H9 (cell line): ENCODE results near the gene OTP. TPM values are rescaled to one million over a fixed set of nuclear protein-coding genes. Genes with fewer than 3 reads are reported as not detected.

Source experiments
- DNase-seq: peaks from one replicate; pipeline ENCODE4 v3.0.0-alpha.2; 2017
- H2AFZ ChIP-seq: one replicate; pipeline ENCODE4 v1.6.1; 2013; ENCODE audit warnings: mild to moderate bottlenecking, low read length, control low read depth, moderate library complexity
- H2AK5ac ChIP-seq: 2 replicates; pipeline ENCODE4 v1.6.1; 2013; ENCODE audit warnings: low read length, control low read depth, mixed read lengths; ENCODE audit not compliant: insufficient read length
- H2BK120ac ChIP-seq: one replicate; pipeline ENCODE4 v1.6.1; 2013; ENCODE audit warnings: low read depth, mild to moderate bottlenecking, low read length, control low read depth, inconsistent platforms; ENCODE audit not compliant: poor library complexity, severe bottlenecking
- H2BK12ac ChIP-seq: 2 replicates; pipeline ENCODE4 v1.6.1; 2013; ENCODE audit warnings: low read length, control low read depth, mixed read lengths, low read depth; ENCODE audit not compliant: insufficient read length
- H2BK15ac ChIP-seq: 2 replicates; pipeline ENCODE4 v1.6.1; 2013; ENCODE audit warnings: low read depth, low read length, control low read depth
- H2BK20ac ChIP-seq: one replicate; pipeline ENCODE4 v1.6.1; 2013; ENCODE audit warnings: low read depth, mild to moderate bottlenecking, low read length, control low read depth, inconsistent platforms; ENCODE audit not compliant: poor library complexity, severe bottlenecking
- H2BK5ac ChIP-seq: 2 replicates; pipeline ENCODE4 v1.6.1; 2013; ENCODE audit warnings: low read length, control low read depth, mixed read lengths; ENCODE audit not compliant: insufficient read length
- H3K14ac ChIP-seq: 2 replicates; pipeline ENCODE4 v1.6.1; 2013; ENCODE audit warnings: low read length, control low read depth; ENCODE audit not compliant: insufficient read depth
- H3K18ac ChIP-seq: 2 replicates; pipeline ENCODE4 v1.6.1; 2013; ENCODE audit warnings: low read depth, mild to moderate bottlenecking, mixed read lengths, low read length, control low read depth; ENCODE audit not compliant: insufficient read length
- H3K23ac ChIP-seq: 2 replicates; pipeline ENCODE4 v1.6.1; 2013; ENCODE audit warnings: low read length, control low read depth, mixed read lengths, low read depth; ENCODE audit not compliant: insufficient read length
- H3K23me2 ChIP-seq: 2 replicates; pipeline ENCODE4 v1.6.1; 2013; ENCODE audit warnings: low read depth, mild to moderate bottlenecking, mixed read lengths, low read length, control low read depth; ENCODE audit not compliant: insufficient read length, poor library complexity, severe bottlenecking
- H3K27ac ChIP-seq: 2 replicates; pipeline ENCODE4 v1.5.1; 2013; ENCODE audit warnings: low read length, control low read depth, mixed read lengths, low read depth; ENCODE audit not compliant: insufficient read length
- H3K27me3 ChIP-seq: 2 replicates; pipeline ENCODE4 v1.6.1; 2013; ENCODE audit warnings: low read length, control low read depth, inconsistent platforms; ENCODE audit not compliant: insufficient read depth
- H3K4ac ChIP-seq: 2 replicates; pipeline ENCODE4 v1.6.1; 2013; ENCODE audit warnings: low read depth, mild to moderate bottlenecking, control low read depth, inconsistent platforms, low read length, moderate library complexity
- H3K4me1 ChIP-seq: 2 replicates; pipeline ENCODE4 v1.6.1; 2013; ENCODE audit warnings: low read length, control low read depth, inconsistent platforms; ENCODE audit not compliant: insufficient read depth
- H3K4me2 ChIP-seq: 2 replicates; pipeline ENCODE4 v1.6.1; 2013; ENCODE audit warnings: low read length, control low read depth, mixed read lengths; ENCODE audit not compliant: insufficient read length, insufficient read depth
- H3K56ac ChIP-seq: 2 replicates; pipeline ENCODE4 v1.6.1; 2013; ENCODE audit warnings: low read depth, mild to moderate bottlenecking, mixed read lengths, low read length, control low read depth; ENCODE audit not compliant: insufficient read length
- H3K79me1 ChIP-seq: 2 replicates; pipeline ENCODE4 v1.6.1; 2013; ENCODE audit warnings: low read depth, mild to moderate bottlenecking, moderate library complexity, low read length, control low read depth, inconsistent platforms; ENCODE audit not compliant: insufficient read depth, poor library complexity, severe bottlenecking
- H3K79me2 ChIP-seq: 2 replicates; pipeline ENCODE4 v1.6.1; 2013; ENCODE audit warnings: low read length, control low read depth, inconsistent platforms; ENCODE audit not compliant: insufficient read depth
- H3K9ac ChIP-seq: 2 replicates; pipeline ENCODE4 v1.6.1; 2013; ENCODE audit warnings: low read length, control low read depth, mixed read lengths; ENCODE audit not compliant: insufficient read length; ENCODE audit errors: extremely low read depth
- H3K9me3 ChIP-seq: one replicate; pipeline ENCODE4 v1.6.1; 2013; ENCODE audit warnings: low read depth, low read length, inconsistent platforms; ENCODE audit not compliant: control insufficient read depth
- H3T11ph ChIP-seq: one replicate; pipeline ENCODE4 v1.6.1; 2013; ENCODE audit warnings: mild to moderate bottlenecking, low read length, control low read depth, inconsistent platforms
- H4K20me1 ChIP-seq: one replicate; pipeline ENCODE4 v1.6.1; 2013; ENCODE audit not compliant: control insufficient read depth, insufficient read length, insufficient read depth
- H4K5ac ChIP-seq: 2 replicates; pipeline ENCODE4 v1.6.1; 2013; ENCODE audit warnings: low read depth, mild to moderate bottlenecking, mixed read lengths, low read length, control low read depth; ENCODE audit not compliant: insufficient read length
- H4K8ac ChIP-seq: replicated peaks from 2 replicates; pipeline ENCODE4 v1.6.1; 2013; ENCODE audit warnings: low read length, control low read depth, mixed read lengths, low read depth; ENCODE audit not compliant: insufficient read length
- H4K91ac ChIP-seq: 2 replicates; pipeline ENCODE4 v1.6.1; 2013; ENCODE audit warnings: low read depth, mild to moderate bottlenecking, moderate library complexity, mixed read lengths, low read length, control low read depth; ENCODE audit not compliant: insufficient read length
- H3K27ac Mint-ChIP-seq, 3 experiments: 2 replicates in 2 of 3; 3 replicates in 1 of 3; pipeline ENCODE4 v1.8.0; 2020 to 2021; ENCODE audit warnings: mixed read lengths in 3 of 3, mild to moderate bottlenecking in 1 of 3, moderate library complexity in 1 of 3
- H3K27me3 Mint-ChIP-seq: 2 replicates; pipeline ENCODE4 v1.8.0; 2021; ENCODE audit warnings: low read depth, mild to moderate bottlenecking, moderate library complexity, mixed read lengths
- H3K36me3 Mint-ChIP-seq, 3 experiments: 2 replicates in 2 of 3; 3 replicates in 1 of 3; pipeline ENCODE4 v1.8.0; 2020 to 2021; ENCODE audit warnings: low read depth in 3 of 3, mixed read lengths in 3 of 3; ENCODE audit not compliant: insufficient read depth in 1 of 3
- H3K4me1 Mint-ChIP-seq, 2 experiments: 2 replicates each; pipeline ENCODE4 v1.8.0; 2020; ENCODE audit warnings: mixed read lengths in 2 of 2
- H3K4me3 Mint-ChIP-seq, 2 experiments: 2 replicates in 1 of 2; 3 replicates in 1 of 2; pipeline ENCODE4 v1.8.0; 2020 to 2021; ENCODE audit warnings: mild to moderate bottlenecking in 2 of 2, mixed read lengths in 2 of 2, moderate library complexity in 1 of 2
- H3K9me3 Mint-ChIP-seq, 2 experiments: 2 replicates in 1 of 2; 3 replicates in 1 of 2; pipeline ENCODE4 v1.8.0; 2020; ENCODE audit warnings: mild to moderate bottlenecking in 2 of 2, mixed read lengths in 2 of 2, moderate library complexity in 1 of 2
- CTCF ChIP-seq: fragments of 200-600 bp; sonication (generic); conservative IDR thresholded peaks from 3 replicates; pipeline ENCODE4 v1.8.0; 2021; ENCODE audit warnings: antibody characterized with exemption, mild to moderate bottlenecking
- WGBS: extraction: QIAGEN DNeasy Blood & Tissue Kit; methylation state at CpG from one replicate; pipeline ENCODE4 v1.1.7; 2013; ENCODE audit warnings: missing lambda C conversion rate, low lambda C conversion rate, mixed read lengths; ENCODE audit not compliant: insufficient read length; ENCODE audit errors: extremely low coverage; 5-methylcytosine and 5-hydroxymethylcytosine counted together
- total RNA-seq: library from RNA; stranded (reverse); gene quantifications from 2 replicates; pipeline ENCODE4 v1.2.1, GENCODE V29; 2021

OTP gene
- total RNA-seq, 1 experiment from 2014 or later = not detected

- H3K4ac ChIP-seq = no peak overlapping the region
- no peak overlapping the region for H3K14ac ChIP-seq
- H3K56ac ChIP-seq = no peak overlapping the region
- no peak overlapping the region for H3K9ac ChIP-seq
- H2BK20ac ChIP-seq = no peak overlapping the region
- no peaks in the 10 kb centered on the region for H3K23me2 ChIP-seq
- H2AK5ac ChIP-seq = no peak overlapping the region
- no peaks in the 10 kb centered on the region for H3K79me2 ChIP-seq
- H4K91ac ChIP-seq = no peak overlapping the region
- no peaks in the 10 kb centered on the region for H3K4me1 ChIP-seq
- no peak overlapping the region for H3K4me3 Mint-ChIP-seq
- no peak overlapping the region for H2BK5ac ChIP-seq
- H3K27me3 Mint-ChIP-seq = peaks cover 34% of the 10 kb centered on the region
- H3K9me3 Mint-ChIP-seq = no peaks in the 10 kb centered on the region
- H3K23ac ChIP-seq = no peak overlapping the region
- H3K27ac ChIP-seq = no peak overlapping the region
- no peak overlapping the region for H4K5ac ChIP-seq
- H2AFZ ChIP-seq = no peak overlapping the region
- no peak overlapping the region for H2BK120ac ChIP-seq
- no peaks in the 10 kb centered on the region for H3K36me3 Mint-ChIP-seq
- H3K27me3 ChIP-seq = no peaks in the 10 kb centered on the region
- no peak overlapping the region for H3T11ph ChIP-seq
- H2BK12ac ChIP-seq = no peak overlapping the region
- H3K4me2 ChIP-seq = no peak overlapping the region
- no peak overlapping the region for H2BK15ac ChIP-seq
- no CpG with 5 or more reads among the region's 7 CpGs for WGBS
- TF ChIP-seq CTCF = no peak
- no peak for DNase-seq
- H3K4me1 Mint-ChIP-seq = peaks cover 0 to 4% of the 10 kb centered on the region in 2 experiments; a peak in 2 of 4 replicates
- no peak overlapping the region for H4K8ac ChIP-seq
- H3K18ac ChIP-seq = no peak overlapping the region
- no peaks in the 10 kb centered on the region for H4K20me1 ChIP-seq
- no peaks in the 10 kb centered on the region for H3K79me1 ChIP-seq
- H3K27ac Mint-ChIP-seq = no peak overlapping the region
- H3K9me3 ChIP-seq = no peaks in the 10 kb centered on the region
Observed at GRCh38 chr5:77663090-77663863, 24.8 kb upstream of the OTP start.
